Measurements from ENCODE around the gene TAF1B. TPM values are rescaled to one million over a fixed set of nuclear protein-coding genes. Genes with fewer than 3 reads are reported as not detected.
A peak's percentile ranks its signal among the peaks of the same experiment; 100 is the strongest.

The TAF1B gene
- total RNA-seq, 3 donors from 2014 or later: 17.0 to 21.6 (median 20.3) TPM

DNA sequence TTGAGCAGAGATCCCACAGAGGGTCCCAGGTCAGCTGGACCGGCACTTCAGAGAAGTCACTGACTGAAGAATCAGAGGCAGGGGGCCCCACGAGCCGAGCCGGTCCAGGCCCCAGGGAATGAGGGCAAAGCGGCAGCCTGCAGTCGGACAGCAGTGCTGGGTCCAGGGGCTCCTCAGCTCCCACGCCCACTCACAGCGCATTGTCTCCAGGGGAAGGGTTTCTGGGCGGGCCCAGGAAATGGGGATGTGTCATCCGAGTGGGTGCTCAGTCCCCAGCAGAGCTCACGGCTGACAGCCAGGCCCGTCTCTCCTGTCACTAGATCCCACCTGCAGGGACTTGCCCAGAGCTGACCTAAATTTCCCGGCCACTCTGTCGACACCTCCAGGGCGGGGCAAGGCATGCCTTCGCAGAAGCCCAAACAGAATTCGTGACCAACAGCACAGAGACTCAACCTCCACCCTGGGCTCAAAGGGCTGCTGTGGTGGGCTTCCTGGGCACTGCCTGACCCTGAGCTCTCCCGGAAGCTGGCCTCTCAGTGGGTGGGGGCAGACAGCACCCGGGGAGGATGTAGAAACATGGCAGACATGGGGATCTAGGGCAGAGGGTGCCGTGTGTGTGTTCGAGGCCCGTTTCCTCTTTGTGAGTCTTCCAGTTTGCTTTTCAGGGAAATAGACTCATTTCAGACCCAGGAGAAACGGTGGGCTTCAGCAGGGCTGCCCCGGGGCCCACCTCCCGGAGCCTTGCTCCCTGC is 42.1 kb upstream of the TAF1B start:
- Histone ChIP-seq H3K36me3 (no peaks in the 10 kb centered on the region), H3K4me1 (peaks cover 22 to 43% of the 10 kb centered on the region in 2 donors), H3K4me3 (peak overlapping the region in 1 of 3 donors; percentile 30), H3K27me3 (no peaks in the 10 kb centered on the region), H3K9me3 (no peaks in the 10 kb centered on the region), H3K27ac (peak overlapping the region; percentile 90 to 94)
- intact Hi-C loops (cut with DNase I; ENCODE audit: low total_unique reads): loop anchor here (10.0 kb wide), 1 partner anchor 244 kb away; the partner anchor contains the start of gene KLF11
- TF ChIP-seq, protein P1, sequence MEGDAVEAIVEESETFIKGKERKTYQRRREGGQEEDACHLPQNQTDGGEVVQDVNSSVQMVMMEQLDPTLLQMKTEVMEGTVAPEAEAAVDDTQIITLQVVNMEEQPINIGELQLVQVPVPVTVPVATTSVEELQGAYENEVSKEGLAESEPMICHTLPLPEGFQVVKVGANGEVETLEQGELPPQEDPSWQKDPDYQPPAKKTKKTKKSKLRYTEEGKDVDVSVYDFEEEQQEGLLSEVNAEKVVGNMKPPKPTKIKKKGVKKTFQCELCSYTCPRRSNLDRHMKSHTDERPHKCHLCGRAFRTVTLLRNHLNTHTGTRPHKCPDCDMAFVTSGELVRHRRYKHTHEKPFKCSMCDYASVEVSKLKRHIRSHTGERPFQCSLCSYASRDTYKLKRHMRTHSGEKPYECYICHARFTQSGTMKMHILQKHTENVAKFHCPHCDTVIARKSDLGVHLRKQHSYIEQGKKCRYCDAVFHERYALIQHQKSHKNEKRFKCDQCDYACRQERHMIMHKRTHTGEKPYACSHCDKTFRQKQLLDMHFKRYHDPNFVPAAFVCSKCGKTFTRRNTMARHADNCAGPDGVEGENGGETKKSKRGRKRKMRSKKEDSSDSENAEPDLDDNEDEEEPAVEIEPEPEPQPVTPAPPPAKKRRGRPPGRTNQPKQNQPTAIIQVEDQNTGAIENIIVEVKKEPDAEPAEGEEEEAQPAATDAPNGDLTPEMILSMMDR (IDR thresholded peaks at IDR 0.05): no peak
- TF ChIP-seq POLR2AphosphoS5 (IDR thresholded peaks at IDR 0.05) (no peak), POLR2A (IDR thresholded peaks at IDR 0.05) (no peak)
- DNase-seq (ENCODE audit: low spot score in 2 of 2): peak; percentile 56 to 87

DNA sequence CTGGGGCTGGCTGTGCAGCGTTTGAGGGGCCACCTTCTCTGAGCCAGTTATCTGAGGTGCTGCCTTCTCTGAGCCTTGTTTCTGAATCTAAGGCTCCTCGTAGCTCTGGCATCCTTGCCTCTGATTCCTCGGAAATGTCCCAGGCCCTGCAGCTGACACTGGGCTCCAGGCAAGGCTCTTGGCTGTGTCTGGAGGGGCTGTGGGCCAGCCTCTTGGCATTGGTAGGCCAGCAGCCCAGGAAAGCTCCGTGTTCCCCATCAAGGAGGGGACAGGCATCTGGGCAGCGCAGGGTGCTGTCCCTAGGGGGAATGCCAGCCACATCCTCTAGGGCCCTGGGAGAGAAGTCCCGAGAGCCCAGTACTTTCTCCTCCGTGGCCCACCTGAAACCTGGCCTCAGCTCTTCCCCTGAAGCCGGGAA is 40.7 kb upstream of the TAF1B start:
- intact Hi-C loops (cut with DNase I; ENCODE audit: low total_unique reads): loop anchor here (10.0 kb wide), 1 partner anchor 242 kb away; the partner anchor contains the start of gene KLF11
- no peaks in the 10 kb centered on the region for H3K9me3 ChIP-seq
- H3K27ac ChIP-seq: peak overlapping the region; percentile 90 to 94
- H3K36me3 ChIP-seq: no peaks in the 10 kb centered on the region
- H3K27me3 ChIP-seq: no peaks in the 10 kb centered on the region
- DNase-seq (ENCODE audit: low spot score in 2 of 2): peak in 1 of 2 donors; percentile 33
- no peak for TF ChIP-seq POLR2A (IDR thresholded peaks at IDR 0.05)
- TF ChIP-seq, protein P1 (IDR thresholded peaks at IDR 0.05): no peak
- TF ChIP-seq POLR2AphosphoS5 (IDR thresholded peaks at IDR 0.05): no peak
- peaks cover 22 to 38% of the 10 kb centered on the region in 2 donors for H3K4me1 ChIP-seq
- no peak overlapping the region for H3K4me3 ChIP-seq

DNA sequence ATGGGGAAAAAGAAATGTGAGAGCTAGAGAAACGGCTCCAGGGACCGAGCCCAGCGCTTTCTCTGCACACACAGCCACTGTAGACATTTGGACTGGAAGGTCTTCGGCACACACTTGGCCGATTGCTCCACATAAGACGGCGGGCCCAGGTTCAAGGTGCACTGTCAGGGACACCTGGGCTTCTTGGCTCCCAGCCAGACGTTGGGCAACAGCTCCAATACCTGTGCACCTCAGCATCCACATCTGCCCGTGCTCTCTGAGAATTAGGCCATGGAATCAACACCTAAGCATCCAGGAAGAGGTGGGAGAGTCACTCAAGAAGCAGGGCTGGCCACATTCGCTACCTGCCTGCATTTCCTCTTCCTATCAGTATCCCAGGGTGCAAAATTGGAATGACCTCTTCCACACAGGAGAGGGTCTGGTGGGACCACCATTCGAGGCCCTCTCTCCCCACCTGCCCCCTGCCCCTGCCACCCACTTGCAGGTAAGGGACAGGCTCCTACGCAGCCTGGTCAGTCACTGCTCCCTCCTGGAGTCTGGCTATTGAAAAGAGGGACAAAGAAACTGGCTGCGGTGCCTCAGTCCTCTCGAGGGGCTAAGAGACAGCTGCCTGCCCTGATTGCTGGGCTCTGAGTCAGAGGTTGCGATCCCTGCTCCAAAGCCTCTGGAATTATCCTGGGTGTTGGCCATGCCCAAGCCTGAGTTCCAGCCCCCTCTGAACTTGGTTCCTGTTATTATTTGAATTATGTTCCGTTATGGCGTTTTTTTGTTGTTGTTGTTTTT is 40.1 kb upstream of the TAF1B start:
- intact Hi-C loops (cut with DNase I; ENCODE audit: low total_unique reads): loop anchor here (10.0 kb wide), 1 partner anchor 242 kb away; the partner anchor contains the start of gene KLF11
- H3K9me3 ChIP-seq: no peaks in the 10 kb centered on the region
- H3K4me1 ChIP-seq: peaks cover 22 to 32% of the 10 kb centered on the region in 2 donors
- peak in 1 of 2 donors; percentile 54 for DNase-seq (ENCODE audit: low spot score in 2 of 2)
- no peaks in the 10 kb centered on the region for H3K36me3 ChIP-seq
- TF ChIP-seq, protein P1 (IDR thresholded peaks at IDR 0.05): no peak
- TF ChIP-seq POLR2A (IDR thresholded peaks at IDR 0.05): no peak
- no peak for TF ChIP-seq POLR2AphosphoS5 (IDR thresholded peaks at IDR 0.05)
- no peaks in the 10 kb centered on the region for H3K27me3 ChIP-seq
- peak overlapping the region; percentile 90 to 94 for H3K27ac ChIP-seq
- H3K4me3 ChIP-seq: no peak overlapping the region

DNA sequence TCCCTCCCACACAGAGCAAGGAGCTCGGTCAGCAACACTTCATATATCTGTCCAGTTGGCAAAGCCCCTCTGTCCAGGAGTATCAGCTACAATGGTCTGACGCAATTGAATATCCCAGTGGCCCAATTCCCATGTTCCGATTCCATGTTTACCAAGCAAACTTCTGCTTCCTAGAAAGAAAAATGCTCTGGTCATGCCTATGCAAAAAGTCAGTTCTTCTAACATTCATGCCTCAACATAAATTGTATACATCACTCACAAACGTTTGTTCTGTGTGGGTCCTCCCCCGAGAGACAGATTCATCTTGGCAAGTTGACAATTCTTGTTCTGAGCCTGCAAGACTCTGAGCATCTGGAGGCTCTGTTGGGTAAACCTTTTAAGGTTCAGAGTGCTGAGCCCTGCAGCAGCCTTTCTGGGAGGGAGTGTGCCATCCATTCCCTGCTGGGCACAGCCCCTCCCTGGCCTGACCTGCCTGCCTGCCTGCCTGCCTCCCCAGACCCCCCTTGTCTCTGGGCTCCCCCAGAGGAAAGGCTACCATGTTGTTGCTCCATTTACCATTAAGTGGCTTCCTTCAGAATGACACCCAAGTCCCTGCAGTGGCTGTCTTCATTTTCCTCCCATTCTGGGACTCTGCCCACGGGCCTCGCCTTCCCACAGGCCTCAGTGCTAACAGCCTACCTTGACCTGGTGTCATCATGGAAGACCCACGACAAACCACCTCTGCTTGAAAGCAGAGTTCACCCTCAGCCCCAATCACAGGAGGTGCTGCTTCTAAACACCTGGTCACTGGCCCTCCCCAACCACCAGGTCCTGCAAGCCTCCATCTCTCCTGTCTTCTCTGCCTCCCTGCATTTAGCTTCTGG is 37.6 kb upstream of the TAF1B start:
- H3K9me3 ChIP-seq: no peaks in the 10 kb centered on the region
- peak in 1 of 2 donors; percentile 15 for DNase-seq (ENCODE audit: low spot score in 2 of 2)
- H3K27me3 ChIP-seq: no peaks in the 10 kb centered on the region
- TF ChIP-seq POLR2AphosphoS5 (IDR thresholded peaks at IDR 0.05) (no peak), POLR2A (IDR thresholded peaks at IDR 0.05) (no peak)
- TF ChIP-seq, protein P1 (IDR thresholded peaks at IDR 0.05): no peak
- no peak overlapping the region for H3K27ac ChIP-seq
- intact Hi-C loops (cut with DNase I; ENCODE audit: low total_unique reads): loop anchor here (5.0 to 10.0 kb wide), 2 partner anchors 239 to 1478 kb away; partner anchors contain the start of gene KLF11
- peaks cover 14 to 22% of the 10 kb centered on the region in 2 donors for H3K4me1 ChIP-seq
- no peaks in the 10 kb centered on the region for H3K36me3 ChIP-seq
- H3K4me3 ChIP-seq: no peak overlapping the region

Measured in breast epithelium (tissue), 4 donors.